GM12878 (cell line): ENCODE results near the gene BCL2L13. TPM values are rescaled to one million over a fixed set of nuclear protein-coding genes. Genes with fewer than 3 reads are reported as not detected.

Experiments used
- ATAC-seq: fragments of 200-7000 bp; cut with Tn5 transposase; 3 replicates; pipeline ENCODE4 v1.9.1; 2020; ENCODE audit warnings: mild to moderate bottlenecking, moderate library complexity
- BruUV-seq: library from RNA; stranded (reverse); fragments of 400-500 nt; replicated peaks from 2 replicates; lab custom pipeline; 2021; lab: Mats Ljungman, UMichigan
- CTCF ChIA-PET: fragments of 300-600 bp; sonication (Branson Sonifier 250); formaldehyde crosslinking; extraction: SDS; loops from one replicate; lab custom pipeline; 2021; ENCODE audit warnings: inconsistent platforms; lab: Yijun Ruan, JAX
- POLR2A ChIA-PET: fragments of 350-600 bp; formaldehyde crosslinking; extraction: SDS; loops from one replicate; lab custom pipeline; 2021; ENCODE audit warnings: inconsistent platforms; lab: Charles Lee
- RAD21 ChIA-PET: fragments of 300-600 bp; sonication (Branson Sonifier 250); formaldehyde crosslinking; loops from one replicate; lab custom pipeline; 2023; ENCODE audit warnings: antibody characterized with exemption; ENCODE audit not compliant: unreplicated experiment; lab: Charles Lee
- SMC1A ChIA-PET: fragments of 300-600 bp; sonication (Branson Sonifier 250); formaldehyde crosslinking; loops from one replicate; lab custom pipeline; 2023; ENCODE audit not compliant: unreplicated experiment, uncharacterized antibody; lab: Charles Lee
- DNase-seq: peaks from one replicate; pipeline ENCODE4 v3.0.0-alpha.2; 2011; ENCODE audit warnings: low read depth, low spot score
- FAIRE-seq: peaks from 3 replicates; lab custom pipeline; 2011; peaks lifted over from hg19 to GRCh38; lab: Jason Lieb, UNC
- H2AFZ ChIP-seq: 2 replicates; pipeline ENCODE4 v1.6.0; 2011; ENCODE audit warnings: low read depth, low read length, control low read depth; ENCODE audit not compliant: control insufficient read depth
- H3K27ac ChIP-seq: 2 replicates; pipeline ENCODE4 v1.5.1; 2011; ENCODE audit warnings: control low read depth; ENCODE audit not compliant: control insufficient read depth, insufficient read depth
- H3K27me3 ChIP-seq, 2 experiments: replicated peaks in 1 of 2; 2 replicates each; pipeline versions ENCODE4 v1.6.0 to v1.6.1; 2011; ENCODE audit warnings: low read length in 1 of 2; ENCODE audit not compliant: control insufficient read depth in 2 of 2, insufficient read depth in 2 of 2
- H3K36me3 ChIP-seq, 2 experiments: 2 replicates each; pipeline ENCODE4 v1.5.1; 2011; ENCODE audit warnings: low read length in 1 of 2; ENCODE audit not compliant: control insufficient read depth in 2 of 2, insufficient read depth in 2 of 2
- H3K4me1 ChIP-seq: 2 replicates; pipeline ENCODE4 v1.6.1; 2011; ENCODE audit warnings: mild to moderate bottlenecking, low read length, moderate library complexity, mixed read lengths; ENCODE audit not compliant: control insufficient read depth, insufficient read depth
- H3K4me2 ChIP-seq: 2 replicates; pipeline ENCODE4 v1.6.0; 2011; ENCODE audit warnings: control low read depth; ENCODE audit not compliant: control insufficient read depth, insufficient read depth
- H3K4me3 ChIP-seq: fragments of 200-600 bp; sonication (generic); 2 replicates; pipeline ENCODE4 v1.5.1; 2016
- H3K79me2 ChIP-seq: 2 replicates; pipeline ENCODE4 v1.6.0; 2011; ENCODE audit warnings: low read length; ENCODE audit not compliant: control insufficient read depth, insufficient read depth
- H3K9ac ChIP-seq: 2 replicates; pipeline ENCODE4 v1.8.0; 2011; ENCODE audit warnings: low read length, control low read depth, mixed read lengths; ENCODE audit not compliant: control insufficient read depth, insufficient read depth
- H3K9me3 ChIP-seq: replicated peaks from 3 replicates; pipeline ENCODE4 v1.5.1; 2011; ENCODE audit warnings: mild to moderate bottlenecking, low read length; ENCODE audit not compliant: control insufficient read depth, insufficient read depth
- H4K20me1 ChIP-seq: 2 replicates; pipeline ENCODE4 v1.6.0; 2011; ENCODE audit not compliant: control insufficient read depth, insufficient read depth
- BRCA1 ChIP-seq: IDR thresholded peaks from 2 replicates; pipeline ENCODE4 v1.6.1; 2011; ENCODE audit warnings: low read depth, low read length, improper control_type of control experiment
- CHD2 ChIP-seq: IDR thresholded peaks from 2 replicates; pipeline ENCODE4 v1.6.1; 2011; ENCODE audit warnings: low read depth, low read length, improper control_type of control experiment, borderline replicate concordance
- EZH2 ChIP-seq: IDR thresholded peaks from 2 replicates; pipeline ENCODE4 v1.6.1; 2012; ENCODE audit warnings: low read depth, mild to moderate bottlenecking, control low read depth, inconsistent platforms, low read length, borderline replicate concordance; ENCODE audit not compliant: control insufficient read depth
- GABPA ChIP-seq: IDR thresholded peaks from 2 replicates; pipeline ENCODE4 v1.6.1; 2014; ENCODE audit warnings: antibody characterized with exemption, low read depth, mild to moderate bottlenecking, inconsistent platforms
- HDGF ChIP-seq: fragments of 450-650 bp; IDR thresholded peaks from 2 replicates; pipeline ENCODE4 v1.6.1; 2016; ENCODE audit warnings: antibody characterized with exemption
- MEF2B ChIP-seq: fragments of 450-650 bp; IDR thresholded peaks from 2 replicates; pipeline ENCODE4 v1.6.1; 2018; ENCODE audit warnings: mild to moderate bottlenecking, moderate library complexity; ENCODE audit not compliant: partially characterized antibody, poor library complexity, severe bottlenecking
- MYC ChIP-seq: IDR thresholded peaks from 2 replicates; pipeline ENCODE4 v1.6.1; 2011; ENCODE audit warnings: mild to moderate bottlenecking, low read length, moderate library complexity, inconsistent platforms; ENCODE audit not compliant: insufficient read depth, insufficient replicate concordance, insufficient read length, severe bottlenecking
- NFIC ChIP-seq: IDR thresholded peaks from 2 replicates; pipeline ENCODE4 v1.6.1; 2012; ENCODE audit warnings: low read depth, mild to moderate bottlenecking, inconsistent platforms, low read length, moderate library complexity
- RCOR1 ChIP-seq: conservative IDR thresholded peaks from 2 replicates; pipeline ENCODE4 v1.6.1; 2012; ENCODE audit warnings: low read depth, low read length, improper control_type of control experiment
- SMAD5 ChIP-seq: IDR thresholded peaks from 2 replicates; pipeline ENCODE4 v1.6.1; 2016; ENCODE audit warnings: antibody characterized with exemption, low read depth
- SPI1 ChIP-seq: IDR thresholded peaks from 2 replicates; pipeline ENCODE4 v1.6.1; 2011; ENCODE audit warnings: low read depth, mild to moderate bottlenecking, low read length, moderate library complexity, borderline replicate concordance; ENCODE audit not compliant: insufficient read depth
- SREBF1 ChIP-seq: IDR thresholded peaks from 2 replicates; pipeline ENCODE4 v1.6.1; 2012; ENCODE audit warnings: mild to moderate bottlenecking, low read length
- YBX1 ChIP-seq: fragments of 450-650 bp; IDR thresholded peaks from 2 replicates; pipeline ENCODE4 v1.6.1; 2016; ENCODE audit warnings: antibody characterized with exemption
- ZNF24 ChIP-seq: fragments of 450-650 bp; IDR thresholded peaks from 2 replicates; pipeline ENCODE4 v1.6.1; 2017; ENCODE audit warnings: antibody characterized with exemption, mild to moderate bottlenecking
- ZNF274 ChIP-seq: IDR thresholded peaks from one replicate; pipeline ENCODE4 v1.8.0; 2011; ENCODE audit not compliant: insufficient read length, insufficient read depth
- WGBS: methylation state at CpG from one replicate; pipeline ENCODE4 v1.1.6; 2016; ENCODE audit warnings: low lambda C conversion rate; ENCODE audit not compliant: insufficient replicate concordance, insufficient coverage; ENCODE audit errors: missing lambda C conversion rate; 5-methylcytosine and 5-hydroxymethylcytosine counted together
- in situ Hi-C: fragments of 300-500 bp; cut with MboI; formaldehyde crosslinking; loops from 9 replicates; pipeline ENCODE4 v1.14.3; 2018; ENCODE audit warnings: mixed read lengths
- intact Hi-C: fragments of 100-400 bp; cut with micrococcal nuclease; formaldehyde crosslinking; loops from one replicate; pipeline ENCODE4 v1.14.2; 2022; ENCODE audit not compliant: unreplicated experiment
- polyA plus RNA-seq, 11 experiments: library from polyadenylated mRNA; depleted of rRNA in 4 of 11; unstranded in 6 of 11; stranded (reverse) in 5 of 11; fragments of >200 nt; fragmentation: Nextera tagmentation in 4 of 11; fragmentation: Illumina TruSeq in 1 of 11; extraction: Ambion mirVana in 4 of 11; extraction: Trizol in 1 of 11; gene quantifications; 1 replicate in 1 of 11; 2 replicates in 10 of 11; pipeline versions ENCODE4 v1.2.1 to v1.2.3, GENCODE V29; 2011 to 2016; ENCODE audit warnings: inconsistent platforms in 2 of 11, missing spikeins in 2 of 11, low read depth in 1 of 11
- total RNA-seq, 4 experiments: library from RNA; depleted of rRNA in 3 of 4; stranded (reverse); fragments of >200 nt in 3 of 4; fragmentation: Illumina TruSeq in 1 of 4; extraction: Trizol in 1 of 4; gene quantifications; 2 replicates each; pipeline versions ENCODE4 v1.2.1 to v1.2.3, GENCODE V29; 2013 to 2021
- TF ChIP-seq, protein P1 (sequence below): fragments of 450-650 bp; conservative IDR thresholded peaks from 2 replicates; pipeline ENCODE4 v1.6.1; 2017; ENCODE audit warnings: mild to moderate bottlenecking, moderate library complexity
- TF ChIP-seq, protein P2 (sequence below): fragments of 450-650 bp; IDR thresholded peaks from 2 replicates; pipeline ENCODE4 v1.6.1; 2017; ENCODE audit warnings: mild to moderate bottlenecking
- TF ChIP-seq, protein P3 (sequence below): fragments of 450-650 bp; IDR thresholded peaks from 2 replicates; pipeline ENCODE4 v1.6.1; 2016; ENCODE audit warnings: mild to moderate bottlenecking, moderate library complexity, borderline replicate concordance

BCL2L13 gene
- total and polyA plus RNA-seq, 10 of the 15 experiments (the other 5 are each of a cell fraction or from before 2014, with no cell fraction given), result 18.6 to 30.6 (median 28.2) TPM

DNA sequence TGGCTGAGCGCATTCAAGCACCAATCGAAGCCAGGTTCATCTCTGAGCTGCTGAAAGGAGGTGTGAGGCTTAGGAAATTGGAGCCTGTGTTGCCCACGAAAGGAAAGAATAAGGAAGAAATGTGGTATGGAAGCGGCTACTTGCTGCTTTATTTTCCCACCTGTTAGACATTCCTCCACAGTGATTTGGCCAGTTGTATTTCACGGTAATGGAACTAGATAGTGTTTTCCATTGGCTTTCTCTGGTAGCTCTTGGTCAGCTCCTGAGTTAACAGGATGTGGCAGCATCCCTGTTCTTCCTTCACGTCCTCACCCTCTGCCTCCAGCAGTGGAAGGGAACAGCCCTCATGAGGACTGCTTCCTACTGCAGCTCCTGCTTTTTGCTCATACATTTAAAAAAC lies 91.0 kb downstream of the BCL2L13 start:
- CTCF ChIA-PET, result interaction anchor here (2.0 kb wide), 1 partner anchor 12 kb away, joined by 6 read pairs; no protein-coding TSS in a partner anchor
- POLR2A ChIA-PET, result interaction anchor here (0.5 to 1.1 kb wide), 3 partner anchors 9 to 90 kb away, joined by 3 to 6 read pairs (median 5); no protein-coding TSS in a partner anchor
- no peak overlapping the region for H3K27ac ChIP-seq
- H3K9ac ChIP-seq, result no peak overlapping the region
- no peak overlapping the region for H3K4me3 ChIP-seq
- H2AFZ ChIP-seq, result no peak overlapping the region
- no peaks in the 10 kb centered on the region for H3K27me3 ChIP-seq
- WGBS, result 83% methylated on average over 6 of the region's 6 CpGs
- H3K9me3 ChIP-seq, result no peaks in the 10 kb centered on the region
- ATAC-seq, result no peak
- no peak overlapping the region for H3K4me2 ChIP-seq
- SMC1A ChIA-PET, result no interaction called here
- H3K4me1 ChIP-seq, result no peaks in the 10 kb centered on the region
- no peak for FAIRE-seq
- H4K20me1 ChIP-seq, result no peaks in the 10 kb centered on the region; the same call in none of the 2 replicates
- peaks cover 10 to 21% of the 10 kb centered on the region in 2 experiments for H3K36me3 ChIP-seq
- intact Hi-C loops (loop anchor here (5.0 kb wide), 1 partner anchor 172 kb away; no protein-coding TSS in a partner anchor), in situ Hi-C loops (no loop called here)
- H3K79me2 ChIP-seq, result no peaks in the 10 kb centered on the region
- RAD21 ChIA-PET, result no interaction called here
- DNase-seq, result no peak
- no TSS peak for BruUV-seq
- no peak for TF ChIP-seq MYC
- TF ChIP-seq SREBF1, result no peak
- no peak for TF ChIP-seq SPI1
- TF ChIP-seq, protein P1, sequence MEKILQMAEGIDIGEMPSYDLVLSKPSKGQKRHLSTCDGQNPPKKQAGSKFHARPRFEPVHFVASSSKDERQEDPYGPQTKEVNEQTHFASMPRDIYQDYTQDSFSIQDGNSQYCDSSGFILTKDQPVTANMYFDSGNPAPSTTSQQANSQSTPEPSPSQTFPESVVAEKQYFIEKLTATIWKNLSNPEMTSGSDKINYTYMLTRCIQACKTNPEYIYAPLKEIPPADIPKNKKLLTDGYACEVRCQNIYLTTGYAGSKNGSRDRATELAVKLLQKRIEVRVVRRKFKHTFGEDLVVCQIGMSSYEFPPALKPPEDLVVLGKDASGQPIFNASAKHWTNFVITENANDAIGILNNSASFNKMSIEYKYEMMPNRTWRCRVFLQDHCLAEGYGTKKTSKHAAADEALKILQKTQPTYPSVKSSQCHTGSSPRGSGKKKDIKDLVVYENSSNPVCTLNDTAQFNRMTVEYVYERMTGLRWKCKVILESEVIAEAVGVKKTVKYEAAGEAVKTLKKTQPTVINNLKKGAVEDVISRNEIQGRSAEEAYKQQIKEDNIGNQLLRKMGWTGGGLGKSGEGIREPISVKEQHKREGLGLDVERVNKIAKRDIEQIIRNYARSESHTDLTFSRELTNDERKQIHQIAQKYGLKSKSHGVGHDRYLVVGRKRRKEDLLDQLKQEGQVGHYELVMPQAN, result no peak
- TF ChIP-seq GABPA, result no peak
- no peak for TF ChIP-seq YBX1
- no peak for TF ChIP-seq MEF2B
- no peak for TF ChIP-seq ZNF274
- TF ChIP-seq ZNF24, result no peak
- TF ChIP-seq, protein P2, sequence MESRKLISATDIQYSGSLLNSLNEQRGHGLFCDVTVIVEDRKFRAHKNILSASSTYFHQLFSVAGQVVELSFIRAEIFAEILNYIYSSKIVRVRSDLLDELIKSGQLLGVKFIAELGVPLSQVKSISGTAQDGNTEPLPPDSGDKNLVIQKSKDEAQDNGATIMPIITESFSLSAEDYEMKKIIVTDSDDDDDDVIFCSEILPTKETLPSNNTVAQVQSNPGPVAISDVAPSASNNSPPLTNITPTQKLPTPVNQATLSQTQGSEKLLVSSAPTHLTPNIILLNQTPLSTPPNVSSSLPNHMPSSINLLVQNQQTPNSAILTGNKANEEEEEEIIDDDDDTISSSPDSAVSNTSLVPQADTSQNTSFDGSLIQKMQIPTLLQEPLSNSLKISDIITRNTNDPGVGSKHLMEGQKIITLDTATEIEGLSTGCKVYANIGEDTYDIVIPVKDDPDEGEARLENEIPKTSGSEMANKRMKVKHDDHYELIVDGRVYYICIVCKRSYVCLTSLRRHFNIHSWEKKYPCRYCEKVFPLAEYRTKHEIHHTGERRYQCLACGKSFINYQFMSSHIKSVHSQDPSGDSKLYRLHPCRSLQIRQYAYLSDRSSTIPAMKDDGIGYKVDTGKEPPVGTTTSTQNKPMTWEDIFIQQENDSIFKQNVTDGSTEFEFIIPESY, result no peak
- TF ChIP-seq HDGF, result no peak
- TF ChIP-seq, protein P3, sequence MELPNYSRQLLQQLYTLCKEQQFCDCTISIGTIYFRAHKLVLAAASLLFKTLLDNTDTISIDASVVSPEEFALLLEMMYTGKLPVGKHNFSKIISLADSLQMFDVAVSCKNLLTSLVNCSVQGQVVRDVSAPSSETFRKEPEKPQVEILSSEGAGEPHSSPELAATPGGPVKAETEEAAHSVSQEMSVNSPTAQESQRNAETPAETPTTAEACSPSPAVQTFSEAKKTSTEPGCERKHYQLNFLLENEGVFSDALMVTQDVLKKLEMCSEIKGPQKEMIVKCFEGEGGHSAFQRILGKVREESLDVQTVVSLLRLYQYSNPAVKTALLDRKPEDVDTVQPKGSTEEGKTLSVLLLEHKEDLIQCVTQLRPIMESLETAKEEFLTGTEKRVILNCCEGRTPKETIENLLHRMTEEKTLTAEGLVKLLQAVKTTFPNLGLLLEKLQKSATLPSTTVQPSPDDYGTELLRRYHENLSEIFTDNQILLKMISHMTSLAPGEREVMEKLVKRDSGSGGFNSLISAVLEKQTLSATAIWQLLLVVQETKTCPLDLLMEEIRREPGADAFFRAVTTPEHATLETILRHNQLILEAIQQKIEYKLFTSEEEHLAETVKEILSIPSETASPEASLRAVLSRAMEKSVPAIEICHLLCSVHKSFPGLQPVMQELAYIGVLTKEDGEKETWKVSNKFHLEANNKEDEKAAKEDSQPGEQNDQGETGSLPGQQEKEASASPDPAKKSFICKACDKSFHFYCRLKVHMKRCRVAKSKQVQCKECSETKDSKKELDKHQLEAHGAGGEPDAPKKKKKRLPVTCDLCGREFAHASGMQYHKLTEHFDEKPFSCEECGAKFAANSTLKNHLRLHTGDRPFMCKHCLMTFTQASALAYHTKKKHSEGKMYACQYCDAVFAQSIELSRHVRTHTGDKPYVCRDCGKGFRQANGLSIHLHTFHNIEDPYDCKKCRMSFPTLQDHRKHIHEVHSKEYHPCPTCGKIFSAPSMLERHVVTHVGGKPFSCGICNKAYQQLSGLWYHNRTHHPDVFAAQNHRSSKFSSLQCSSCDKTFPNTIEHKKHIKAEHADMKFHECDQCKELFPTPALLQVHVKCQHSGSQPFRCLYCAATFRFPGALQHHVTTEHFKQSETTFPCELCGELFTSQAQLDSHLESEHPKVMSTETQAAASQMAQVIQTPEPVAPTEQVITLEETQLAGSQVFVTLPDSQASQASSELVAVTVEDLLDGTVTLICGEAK, result no peak
- no peak for TF ChIP-seq SMAD5
- TF ChIP-seq BRCA1, result no peak
- TF ChIP-seq NFIC, result no peak
- TF ChIP-seq EZH2, result no peak
- TF ChIP-seq RCOR1, result no peak
- no peak for TF ChIP-seq CHD2
